WI38 (cell line): ENCODE results near the gene IL31RA.

Experiments used
- H3K4me3 ChIP-seq: 2 replicates; pipeline ENCODE4 v1.5.1; 2011; ENCODE audit warnings: low read depth, mild to moderate bottlenecking, control low read depth, low read length
- TF ChIP-seq, protein P1 (sequence below): IDR thresholded peaks from 2 replicates; pipeline ENCODE4 v1.5.1; 2012; ENCODE audit warnings: low read depth, mild to moderate bottlenecking, control low read depth, low read length

IL31RA gene

GRCh38 chr5:55917402-55918086 lies 66.4 kb downstream of the IL31RA start:
- TF ChIP-seq, protein P1, sequence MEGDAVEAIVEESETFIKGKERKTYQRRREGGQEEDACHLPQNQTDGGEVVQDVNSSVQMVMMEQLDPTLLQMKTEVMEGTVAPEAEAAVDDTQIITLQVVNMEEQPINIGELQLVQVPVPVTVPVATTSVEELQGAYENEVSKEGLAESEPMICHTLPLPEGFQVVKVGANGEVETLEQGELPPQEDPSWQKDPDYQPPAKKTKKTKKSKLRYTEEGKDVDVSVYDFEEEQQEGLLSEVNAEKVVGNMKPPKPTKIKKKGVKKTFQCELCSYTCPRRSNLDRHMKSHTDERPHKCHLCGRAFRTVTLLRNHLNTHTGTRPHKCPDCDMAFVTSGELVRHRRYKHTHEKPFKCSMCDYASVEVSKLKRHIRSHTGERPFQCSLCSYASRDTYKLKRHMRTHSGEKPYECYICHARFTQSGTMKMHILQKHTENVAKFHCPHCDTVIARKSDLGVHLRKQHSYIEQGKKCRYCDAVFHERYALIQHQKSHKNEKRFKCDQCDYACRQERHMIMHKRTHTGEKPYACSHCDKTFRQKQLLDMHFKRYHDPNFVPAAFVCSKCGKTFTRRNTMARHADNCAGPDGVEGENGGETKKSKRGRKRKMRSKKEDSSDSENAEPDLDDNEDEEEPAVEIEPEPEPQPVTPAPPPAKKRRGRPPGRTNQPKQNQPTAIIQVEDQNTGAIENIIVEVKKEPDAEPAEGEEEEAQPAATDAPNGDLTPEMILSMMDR, result no peak
- no peak overlapping the region for H3K4me3 ChIP-seq

GRCh38 chr5:55918087-55919035 lies 67.2 kb downstream of the IL31RA start:
- TF ChIP-seq, protein P1, result no peak
- H3K4me3 ChIP-seq, result no peak overlapping the region

DNA sequence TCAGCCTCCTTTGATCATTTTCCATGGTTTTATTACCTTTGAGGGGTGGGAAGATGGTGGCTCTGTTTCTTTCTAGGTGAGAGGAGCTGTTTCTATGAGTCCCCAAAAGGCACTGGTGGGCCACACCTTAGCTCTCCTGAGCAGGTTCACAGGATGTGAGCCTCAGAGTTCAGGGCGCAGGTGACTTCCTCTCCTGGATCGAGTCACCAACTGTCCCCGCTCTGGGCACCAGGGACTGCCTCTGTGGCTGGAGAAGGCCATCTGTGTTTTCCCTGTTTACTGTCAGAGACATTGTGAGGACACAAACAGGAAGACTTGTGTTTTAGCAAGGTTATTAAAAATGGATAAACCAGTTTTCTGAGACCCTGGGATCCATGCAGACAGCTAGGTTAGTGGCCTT lies 68.5 kb downstream of the IL31RA start:
- no peak overlapping the region for H3K4me3 ChIP-seq
- TF ChIP-seq, protein P1, result no peak

DNA sequence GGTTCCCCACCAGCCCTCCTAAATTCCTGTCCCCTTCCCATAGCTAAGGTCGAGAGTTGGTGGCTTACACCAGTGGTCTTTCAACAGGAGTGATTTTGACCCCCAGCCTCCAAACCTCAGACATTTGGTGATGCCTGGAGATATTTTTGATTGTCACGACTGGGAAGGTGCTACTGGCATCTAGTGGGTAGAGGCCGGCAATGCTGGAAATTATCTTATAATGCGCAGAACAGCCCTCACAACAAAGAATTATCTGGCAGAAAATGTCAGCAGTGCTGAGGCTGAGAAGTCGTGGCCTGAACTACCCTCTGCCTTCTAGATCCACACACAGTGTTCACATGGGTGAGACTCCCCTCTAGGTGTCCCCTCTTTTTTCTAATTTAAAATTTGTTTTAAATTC lies 69.6 kb downstream of the IL31RA start:
- TF ChIP-seq, protein P1, result 0 out of 2 replicates have a peak, but pooled peaks have one; percentile 30
- H3K4me3 ChIP-seq, result no peak overlapping the region

DNA sequence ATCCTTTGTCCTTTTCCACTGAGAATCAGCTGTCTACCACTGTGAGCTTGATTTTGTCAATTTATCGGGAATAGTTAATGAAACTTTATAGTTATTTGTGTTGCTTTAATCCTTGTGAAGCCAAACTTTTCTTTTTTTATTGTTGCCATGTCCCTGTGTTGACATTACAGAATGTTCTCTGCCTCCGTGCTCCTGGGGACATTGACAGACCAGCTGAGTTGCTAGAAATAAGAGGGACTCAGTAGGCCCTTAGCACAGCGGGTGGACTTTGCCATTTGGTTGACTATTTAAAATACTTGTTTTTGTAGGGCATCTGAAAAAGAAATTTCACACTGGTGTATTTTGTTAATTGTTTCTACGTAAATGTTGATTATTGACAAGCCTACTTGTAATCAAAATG lies 70.5 kb downstream of the IL31RA start:
- no peak overlapping the region for H3K4me3 ChIP-seq
- TF ChIP-seq, protein P1, result no peak

DNA sequence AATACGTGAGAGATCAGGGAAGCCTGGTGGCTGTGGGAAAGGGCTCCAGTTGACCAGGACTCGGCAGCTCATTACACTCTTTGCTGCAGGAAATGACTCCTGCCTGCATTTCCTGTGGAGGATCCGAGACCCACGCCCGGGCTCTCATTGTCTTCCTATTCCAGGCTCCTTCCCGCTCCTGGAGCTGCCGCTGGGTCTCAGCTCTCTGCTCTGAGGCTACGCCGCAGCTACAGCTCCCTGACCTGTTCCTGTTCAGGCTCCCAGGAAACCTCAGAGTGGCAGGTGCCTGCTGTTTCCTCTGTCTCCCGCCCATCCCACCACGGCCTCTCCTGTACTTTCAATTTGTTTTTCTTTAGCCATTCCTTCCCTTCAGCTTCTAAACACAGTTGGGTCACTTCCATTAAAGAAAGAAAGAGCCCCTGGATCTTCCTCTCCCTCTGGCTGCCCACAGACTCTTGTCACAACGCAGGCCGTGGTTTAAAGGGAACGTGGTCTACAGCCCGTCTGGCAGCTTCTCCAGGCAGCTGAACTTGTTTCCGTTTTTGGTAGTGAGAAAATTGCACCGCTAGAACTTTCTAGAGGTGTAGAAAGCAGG lies 72.1 kb downstream of the IL31RA start:
- TF ChIP-seq, protein P1, result no peak
- no peak overlapping the region for H3K4me3 ChIP-seq
